ENCODE measurements around the gene AURKB. TPM values are rescaled to one million over a fixed set of nuclear protein-coding genes. Genes with fewer than 3 reads are reported as not detected.

AURKB gene
- total RNA-seq, 1 experiment from 2014 or later: 141 TPM

DNA sequence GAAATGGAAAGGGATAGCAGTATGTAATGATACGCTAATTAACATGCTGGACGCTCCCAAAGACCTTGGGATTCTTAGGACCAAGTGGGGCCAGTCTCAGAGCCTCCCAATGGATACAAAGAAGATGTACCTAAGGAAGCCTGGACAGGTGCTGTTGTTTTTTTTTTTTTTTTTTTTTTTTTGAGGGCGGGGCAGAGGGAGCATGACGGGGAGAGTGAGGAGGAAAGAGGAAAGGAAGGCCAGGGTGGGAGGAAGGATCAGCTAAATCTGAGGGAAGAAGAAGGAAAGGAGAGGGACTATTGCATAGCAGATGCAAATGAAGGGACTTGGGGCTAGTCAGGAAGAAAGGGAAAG is 50.2 kb downstream of the AURKB start:
- H3K4me3 ChIP-seq (replicated peaks in 1 of 2; ENCODE audit: low read depth in 1 of 2, low read length in 2 of 2): no peak overlapping the region
- H3K27me3 ChIP-seq (ENCODE audit: insufficient read depth, low read length): no peaks in the 10 kb centered on the region
- RAD21 ChIA-PET (ENCODE audit: low non-redundant PET in 1 of 2, low total read pairs in 2 of 2, uncharacterized antibody in 2 of 2, unreplicated experiment in 2 of 2): no interaction called here
- POLR2A ChIA-PET: interaction anchor here (9.4 kb wide), 1 partner anchor 12 kb away, joined by 95 read pairs; no protein-coding TSS in a partner anchor
- H3K79me2 ChIP-seq (ENCODE audit: insufficient read depth, low read length): peaks cover 42% of the 10 kb centered on the region
- TF ChIP-seq CEBPB (IDR thresholded peaks at IDR 0.05; ENCODE audit: low read depth) (no peak), ZFX (IDR thresholded peaks at IDR 0.05) (no peak), FOSL1 (IDR thresholded peaks at IDR 0.05; ENCODE audit: low read depth) (no peak), SIN3A (IDR thresholded peaks at IDR 0.05; ENCODE audit: low read depth) (no peak), JUND (IDR thresholded peaks at IDR 0.05) (no peak), EGR1 (IDR thresholded peaks at IDR 0.05; ENCODE audit: low read depth) (no peak)
- TF ChIP-seq, protein P1, sequence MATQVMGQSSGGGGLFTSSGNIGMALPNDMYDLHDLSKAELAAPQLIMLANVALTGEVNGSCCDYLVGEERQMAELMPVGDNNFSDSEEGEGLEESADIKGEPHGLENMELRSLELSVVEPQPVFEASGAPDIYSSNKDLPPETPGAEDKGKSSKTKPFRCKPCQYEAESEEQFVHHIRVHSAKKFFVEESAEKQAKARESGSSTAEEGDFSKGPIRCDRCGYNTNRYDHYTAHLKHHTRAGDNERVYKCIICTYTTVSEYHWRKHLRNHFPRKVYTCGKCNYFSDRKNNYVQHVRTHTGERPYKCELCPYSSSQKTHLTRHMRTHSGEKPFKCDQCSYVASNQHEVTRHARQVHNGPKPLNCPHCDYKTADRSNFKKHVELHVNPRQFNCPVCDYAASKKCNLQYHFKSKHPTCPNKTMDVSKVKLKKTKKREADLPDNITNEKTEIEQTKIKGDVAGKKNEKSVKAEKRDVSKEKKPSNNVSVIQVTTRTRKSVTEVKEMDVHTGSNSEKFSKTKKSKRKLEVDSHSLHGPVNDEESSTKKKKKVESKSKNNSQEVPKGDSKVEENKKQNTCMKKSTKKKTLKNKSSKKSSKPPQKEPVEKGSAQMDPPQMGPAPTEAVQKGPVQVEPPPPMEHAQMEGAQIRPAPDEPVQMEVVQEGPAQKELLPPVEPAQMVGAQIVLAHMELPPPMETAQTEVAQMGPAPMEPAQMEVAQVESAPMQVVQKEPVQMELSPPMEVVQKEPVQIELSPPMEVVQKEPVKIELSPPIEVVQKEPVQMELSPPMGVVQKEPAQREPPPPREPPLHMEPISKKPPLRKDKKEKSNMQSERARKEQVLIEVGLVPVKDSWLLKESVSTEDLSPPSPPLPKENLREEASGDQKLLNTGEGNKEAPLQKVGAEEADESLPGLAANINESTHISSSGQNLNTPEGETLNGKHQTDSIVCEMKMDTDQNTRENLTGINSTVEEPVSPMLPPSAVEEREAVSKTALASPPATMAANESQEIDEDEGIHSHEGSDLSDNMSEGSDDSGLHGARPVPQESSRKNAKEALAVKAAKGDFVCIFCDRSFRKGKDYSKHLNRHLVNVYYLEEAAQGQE (IDR thresholded peaks at IDR 0.05; ENCODE audit: low read depth): no peak
- no peaks in the 10 kb centered on the region for H3K9me2 ChIP-seq (ENCODE audit: insufficient read depth)
- peaks cover 4 to 13% of the 10 kb centered on the region in 2 experiments; a peak in 3 of 4 replicates for H3K36me3 ChIP-seq (ENCODE audit: control insufficient read depth in 1 of 2, insufficient read depth in 2 of 2, low read length in 2 of 2)
- no TSS peak for BruUV-seq (replicated peaks)
- intact Hi-C loops (cut with micrococcal nuclease): no loop called here
- H3K4me1 ChIP-seq (ENCODE audit: control insufficient read depth in 1 of 2, insufficient read depth in 2 of 2, low read length in 2 of 2): peaks cover 46 to 84% of the 10 kb centered on the region in 2 experiments
- H3K9ac ChIP-seq (ENCODE audit: low read length): peak overlapping the region; percentile 4; the same call in 1 of the 2 replicates
- H3K9me3 ChIP-seq (ENCODE audit: control insufficient read depth in 1 of 2, insufficient read depth in 1 of 2, low read depth in 1 of 2, low read length in 2 of 2): no peaks in the 10 kb centered on the region
- H3K4me2 ChIP-seq (ENCODE audit: low read length): no peak overlapping the region
- H2AFZ ChIP-seq (ENCODE audit: low read depth, low read length, poor library complexity, severe bottlenecking): no peak overlapping the region
- ATAC-seq (no peak), DNase-seq (ENCODE audit: low read depth, low spot score) (no peak)
- CTCF ChIA-PET: interaction anchor here (0.7 kb wide), 1 partner anchor 459 kb away, joined by 3 read pairs; no protein-coding TSS in a partner anchor
- no peaks in the 10 kb centered on the region for H4K20me1 ChIP-seq (ENCODE audit: insufficient read depth)
- H3K27ac ChIP-seq (ENCODE audit: low read depth, low read length): peak overlapping the region; percentile 12
